ENCODE results near the gene LYZL1.

Gene LYZL1

DNA sequence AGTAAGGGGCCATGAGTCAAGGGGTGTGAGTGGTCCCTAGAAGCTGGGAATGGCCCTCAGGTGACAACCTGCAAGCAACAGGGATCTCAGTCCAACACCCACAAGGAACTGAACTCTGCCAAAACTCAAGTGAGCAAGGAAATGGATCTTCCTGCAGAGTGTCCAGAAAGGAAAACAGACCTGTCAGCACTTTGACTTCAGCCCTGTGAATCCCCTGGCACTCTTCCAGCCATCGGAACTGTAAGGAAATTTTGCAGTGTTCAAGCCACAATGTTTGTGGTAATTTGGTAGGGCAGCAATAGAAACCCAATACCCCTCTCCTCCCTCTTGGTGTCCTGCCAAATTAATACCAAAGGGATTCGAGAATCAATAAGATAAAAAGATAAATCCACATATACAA is 6.9 kb downstream of the LYZL1 start:
- no peaks in the 10 kb centered on the region for H3K36me3 ChIP-seq (ENCODE audit: insufficient read depth, low read length)
- no peak overlapping the region for H3K9ac ChIP-seq (ENCODE audit: low read depth, low read length, poor library complexity, severe bottlenecking)
- no peaks in the 10 kb centered on the region for H3F3A ChIP-seq (ENCODE audit: low read depth)
- no peak overlapping the region for H3K4me2 ChIP-seq (ENCODE audit: low read depth, low read length, poor library complexity, severe bottlenecking)
- H4K20me1 ChIP-seq (ENCODE audit: insufficient read depth, low read length, poor library complexity, severe bottlenecking), result no peaks in the 10 kb centered on the region
- H3K9me2 ChIP-seq (replicated peaks; ENCODE audit: low read depth, low read length), result no peaks in the 10 kb centered on the region
- H3K79me2 ChIP-seq (ENCODE audit: insufficient read depth, low read length), result no peaks in the 10 kb centered on the region
- H2AFZ ChIP-seq (ENCODE audit: low read length), result no peak overlapping the region
- peaks cover 6% of the 10 kb centered on the region for H3K27me3 ChIP-seq (ENCODE audit: insufficient read depth, low read length, poor library complexity, severe bottlenecking)
- H3K4me3 ChIP-seq (ENCODE audit: low read length, poor library complexity, severe bottlenecking), result no peak overlapping the region
- TF ChIP-seq, protein P1, sequence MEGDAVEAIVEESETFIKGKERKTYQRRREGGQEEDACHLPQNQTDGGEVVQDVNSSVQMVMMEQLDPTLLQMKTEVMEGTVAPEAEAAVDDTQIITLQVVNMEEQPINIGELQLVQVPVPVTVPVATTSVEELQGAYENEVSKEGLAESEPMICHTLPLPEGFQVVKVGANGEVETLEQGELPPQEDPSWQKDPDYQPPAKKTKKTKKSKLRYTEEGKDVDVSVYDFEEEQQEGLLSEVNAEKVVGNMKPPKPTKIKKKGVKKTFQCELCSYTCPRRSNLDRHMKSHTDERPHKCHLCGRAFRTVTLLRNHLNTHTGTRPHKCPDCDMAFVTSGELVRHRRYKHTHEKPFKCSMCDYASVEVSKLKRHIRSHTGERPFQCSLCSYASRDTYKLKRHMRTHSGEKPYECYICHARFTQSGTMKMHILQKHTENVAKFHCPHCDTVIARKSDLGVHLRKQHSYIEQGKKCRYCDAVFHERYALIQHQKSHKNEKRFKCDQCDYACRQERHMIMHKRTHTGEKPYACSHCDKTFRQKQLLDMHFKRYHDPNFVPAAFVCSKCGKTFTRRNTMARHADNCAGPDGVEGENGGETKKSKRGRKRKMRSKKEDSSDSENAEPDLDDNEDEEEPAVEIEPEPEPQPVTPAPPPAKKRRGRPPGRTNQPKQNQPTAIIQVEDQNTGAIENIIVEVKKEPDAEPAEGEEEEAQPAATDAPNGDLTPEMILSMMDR (conservative IDR thresholded peaks at IDR 0.05; ENCODE audit: low read length), result no peak
- TF ChIP-seq EZH2phosphoT487 (IDR thresholded peaks at IDR 0.05; ENCODE audit: borderline replicate concordance), result no peak
- H3K4me1 ChIP-seq (ENCODE audit: insufficient read depth, low read length, poor library complexity, severe bottlenecking), result no peaks in the 10 kb centered on the region
- H3K9me3 ChIP-seq (ENCODE audit: insufficient read depth, low read depth, low read length), result no peaks in the 10 kb centered on the region

- H3K79me2 ChIP-seq (ENCODE audit: insufficient read depth, low read length), result no peaks in the 10 kb centered on the region
- no peak overlapping the region for H3K4me2 ChIP-seq (ENCODE audit: low read depth, low read length, poor library complexity, severe bottlenecking)
- TF ChIP-seq EZH2phosphoT487 (IDR thresholded peaks at IDR 0.05; ENCODE audit: borderline replicate concordance), result no peak
- TF ChIP-seq, protein P1 (conservative IDR thresholded peaks at IDR 0.05; ENCODE audit: low read length), result no peak
- 0 out of 2 replicates have a peak, but pooled peaks cover 3% of the 10 kb centered on the region for H3K9me3 ChIP-seq (ENCODE audit: insufficient read depth, low read depth, low read length)
- H3K36me3 ChIP-seq (ENCODE audit: insufficient read depth, low read length), result no peaks in the 10 kb centered on the region
- H3K4me3 ChIP-seq (ENCODE audit: low read length, poor library complexity, severe bottlenecking), result no peak overlapping the region
- H3K4me1 ChIP-seq (ENCODE audit: insufficient read depth, low read length, poor library complexity, severe bottlenecking), result no peaks in the 10 kb centered on the region
- H3K9me2 ChIP-seq (replicated peaks; ENCODE audit: low read depth, low read length), result no peaks in the 10 kb centered on the region
- H3F3A ChIP-seq (ENCODE audit: low read depth), result no peaks in the 10 kb centered on the region
- no peak overlapping the region for H2AFZ ChIP-seq (ENCODE audit: low read length)
- no peaks in the 10 kb centered on the region for H4K20me1 ChIP-seq (ENCODE audit: insufficient read depth, low read length, poor library complexity, severe bottlenecking)
- H3K27me3 ChIP-seq (ENCODE audit: insufficient read depth, low read length, poor library complexity, severe bottlenecking), result peaks cover 6% of the 10 kb centered on the region
- no peak overlapping the region for H3K9ac ChIP-seq (ENCODE audit: low read depth, low read length, poor library complexity, severe bottlenecking)
Measured at GRCh38 chr10:29297678-29298077, 8.8 kb downstream of the LYZL1 start.

DNA sequence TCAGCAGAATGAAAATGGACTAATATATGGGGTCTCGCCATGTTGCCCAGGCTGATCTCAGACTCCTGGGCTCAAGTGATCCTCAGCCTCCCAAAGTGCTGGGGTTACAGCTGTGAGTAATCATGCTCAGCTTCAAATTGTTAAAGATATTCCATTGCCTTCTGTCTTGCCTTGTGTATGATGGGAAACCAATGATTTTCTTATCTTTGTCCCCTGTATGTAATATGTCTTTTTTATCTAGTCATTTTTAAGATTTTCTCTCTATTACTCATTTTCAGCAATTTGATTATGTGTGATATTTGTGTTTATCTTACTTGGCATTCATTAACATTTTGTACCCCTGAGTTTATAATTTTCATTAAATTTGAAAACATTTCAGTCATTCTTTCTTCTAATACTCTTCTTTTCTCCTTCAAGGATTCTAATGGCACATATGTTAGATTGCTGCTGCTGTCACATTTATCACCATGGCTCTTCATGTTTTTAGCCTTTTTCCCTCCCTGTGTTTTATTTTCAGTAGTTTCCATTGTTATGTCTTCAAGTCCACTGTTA is 12.6 kb downstream of the LYZL1 start:
- 0 out of 2 replicates have a peak, but pooled peaks cover 3% of the 10 kb centered on the region for H3K9me3 ChIP-seq (ENCODE audit: insufficient read depth, low read depth, low read length)
- H3K9me2 ChIP-seq (replicated peaks; ENCODE audit: low read depth, low read length), result no peaks in the 10 kb centered on the region
- no peaks in the 10 kb centered on the region for H3F3A ChIP-seq (ENCODE audit: low read depth)
- peaks cover 6% of the 10 kb centered on the region for H3K27me3 ChIP-seq (ENCODE audit: insufficient read depth, low read length, poor library complexity, severe bottlenecking)
- no peak overlapping the region for H3K4me3 ChIP-seq (ENCODE audit: low read length, poor library complexity, severe bottlenecking)
- H3K9ac ChIP-seq (ENCODE audit: low read depth, low read length, poor library complexity, severe bottlenecking), result no peak overlapping the region
- H3K4me1 ChIP-seq (ENCODE audit: insufficient read depth, low read length, poor library complexity, severe bottlenecking), result peaks cover 3% of the 10 kb centered on the region
- no peaks in the 10 kb centered on the region for H3K79me2 ChIP-seq (ENCODE audit: insufficient read depth, low read length)
- no peaks in the 10 kb centered on the region for H4K20me1 ChIP-seq (ENCODE audit: insufficient read depth, low read length, poor library complexity, severe bottlenecking)
- TF ChIP-seq EZH2phosphoT487 (IDR thresholded peaks at IDR 0.05; ENCODE audit: borderline replicate concordance), result no peak
- TF ChIP-seq, protein P1 (conservative IDR thresholded peaks at IDR 0.05; ENCODE audit: low read length), result no peak
- no peak overlapping the region for H2AFZ ChIP-seq (ENCODE audit: low read length)
- H3K36me3 ChIP-seq (ENCODE audit: insufficient read depth, low read length), result no peaks in the 10 kb centered on the region
- no peak overlapping the region for H3K4me2 ChIP-seq (ENCODE audit: low read depth, low read length, poor library complexity, severe bottlenecking)

All from Loucy (cell line).